KOPT-K1 (cell line): ENCODE data around the gene POU6F1.

Experiments used
- H3K27ac ChIP-seq: fragments of 200-600 bp; sonication (generic); 2 replicates; pipeline ENCODE4 v1.5.1; 2016; ENCODE audit warnings: antibody characterized with exemption, mild to moderate bottlenecking, low read depth, low read length; ENCODE audit not compliant: poor library complexity, severe bottlenecking
- H3K36me3 ChIP-seq: fragments of 200-600 bp; sonication (generic); 2 replicates; pipeline ENCODE4 v1.5.1; 2017; ENCODE audit warnings: antibody characterized with exemption, mild to moderate bottlenecking, low read length, moderate library complexity; ENCODE audit not compliant: insufficient read depth
- H3K9me3 ChIP-seq: fragments of 200-600 bp; sonication (generic); 2 replicates; pipeline ENCODE4 v1.5.1; 2017; ENCODE audit warnings: antibody characterized with exemption, low read length, mild to moderate bottlenecking; ENCODE audit not compliant: insufficient read depth, poor library complexity, severe bottlenecking

The POU6F1 gene

DNA sequence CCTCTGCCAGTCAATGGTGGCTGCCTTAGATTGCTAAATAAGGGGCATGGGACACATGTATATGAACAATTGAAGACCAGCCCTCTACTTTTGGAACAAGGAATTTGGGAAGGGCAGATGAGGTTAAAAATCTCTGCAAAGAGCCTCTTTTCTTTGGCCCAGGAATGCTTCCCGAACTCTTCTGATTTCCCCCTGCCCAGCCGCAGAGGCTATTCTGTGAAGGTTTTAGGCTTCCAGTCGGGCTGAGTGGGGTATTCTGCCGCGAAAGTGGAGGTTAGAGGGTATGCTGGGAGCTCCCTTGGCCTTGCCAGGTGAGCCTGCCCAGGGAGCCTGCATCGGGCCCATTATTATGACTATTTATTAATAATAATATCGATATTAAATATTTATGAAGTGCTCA is 1.2 kb downstream of the POU6F1 start:
- no peak overlapping the region for H3K27ac ChIP-seq
- H3K9me3 ChIP-seq = no peaks in the 10 kb centered on the region
- H3K36me3 ChIP-seq = no peaks in the 10 kb centered on the region

DNA sequence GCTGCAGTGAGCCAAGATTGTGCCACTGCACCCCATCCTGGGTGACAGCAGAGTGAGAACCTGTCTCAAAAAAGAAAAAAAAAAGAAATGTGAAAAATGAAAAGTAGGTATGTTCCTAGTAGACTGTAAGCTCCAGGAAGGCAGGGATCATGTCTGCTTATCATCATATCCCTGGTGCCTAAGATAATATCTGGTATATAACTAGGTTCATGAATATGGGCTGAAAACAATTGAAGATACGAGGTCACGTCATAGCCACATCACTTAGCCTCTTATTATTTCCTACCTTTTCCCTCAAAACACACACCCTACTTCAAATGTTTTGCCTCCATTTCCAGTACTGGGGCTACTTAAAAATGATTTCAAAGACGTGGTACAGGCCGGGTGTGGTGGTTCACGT is 3.0 kb downstream of the POU6F1 start:
- Histone ChIP-seq H3K27ac (no peak overlapping the region), H3K36me3 (no peaks in the 10 kb centered on the region), H3K9me3 (no peaks in the 10 kb centered on the region)

DNA sequence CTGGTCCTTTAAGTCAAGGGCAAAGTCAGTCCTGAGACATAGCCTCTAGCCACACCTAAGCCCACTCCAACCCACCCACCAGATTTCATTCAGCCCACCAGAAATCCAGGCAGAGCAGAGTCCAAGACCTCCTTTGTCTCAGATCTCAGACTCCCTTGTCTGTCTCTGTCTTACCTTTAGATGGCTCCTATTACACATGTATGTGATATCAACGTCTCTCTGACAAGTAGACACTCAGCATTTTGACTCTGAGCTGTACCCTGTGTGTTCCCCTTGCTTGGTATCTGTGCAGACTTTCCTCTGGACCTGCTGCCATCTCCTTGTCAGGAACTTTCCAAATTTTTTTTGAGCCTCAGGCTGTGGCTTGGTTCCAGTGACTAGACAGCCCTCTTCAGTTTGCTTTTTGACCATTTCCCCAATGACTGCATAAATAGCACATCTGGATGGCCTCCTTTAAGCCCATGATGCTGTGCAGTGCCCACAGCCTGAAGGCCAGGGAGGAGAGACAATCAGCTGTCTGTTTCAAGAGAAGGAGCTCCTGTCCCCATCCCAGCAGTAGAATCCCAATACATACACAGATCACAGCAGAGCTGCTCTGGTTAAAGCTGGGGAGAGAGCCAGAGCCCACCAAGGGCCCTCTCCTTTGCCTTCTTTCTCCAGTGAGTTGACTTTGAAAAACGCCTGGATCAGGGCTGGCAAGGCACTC is 7.0 kb downstream of the POU6F1 start:
- Histone ChIP-seq H3K27ac (no peak overlapping the region), H3K9me3 (no peaks in the 10 kb centered on the region)

DNA sequence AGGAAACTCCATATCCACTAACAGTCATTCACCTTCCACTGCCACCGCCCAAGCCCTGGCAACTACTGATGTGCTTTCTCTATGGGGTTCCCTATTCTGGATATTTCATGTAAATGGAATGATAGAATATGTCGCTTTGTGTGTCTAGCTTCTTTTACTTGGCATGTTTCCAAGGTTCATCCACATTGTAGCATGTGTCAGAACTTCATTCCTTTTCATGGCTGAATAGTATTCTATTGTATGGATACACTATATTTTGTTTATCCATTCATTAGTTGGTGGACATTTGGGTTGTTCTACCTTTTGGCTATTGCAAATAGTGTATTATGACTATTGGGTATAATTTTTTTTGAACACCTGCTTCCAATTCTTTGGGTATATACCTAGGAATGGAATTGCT is 8.6 kb downstream of the POU6F1 start:
- Histone ChIP-seq H3K36me3 (no peaks in the 10 kb centered on the region), H3K27ac (no peak overlapping the region)

More for the DNA sequence above, 7.0 kb downstream of the POU6F1 start:
- H3K36me3 ChIP-seq = no peaks in the 10 kb centered on the region

DNA sequence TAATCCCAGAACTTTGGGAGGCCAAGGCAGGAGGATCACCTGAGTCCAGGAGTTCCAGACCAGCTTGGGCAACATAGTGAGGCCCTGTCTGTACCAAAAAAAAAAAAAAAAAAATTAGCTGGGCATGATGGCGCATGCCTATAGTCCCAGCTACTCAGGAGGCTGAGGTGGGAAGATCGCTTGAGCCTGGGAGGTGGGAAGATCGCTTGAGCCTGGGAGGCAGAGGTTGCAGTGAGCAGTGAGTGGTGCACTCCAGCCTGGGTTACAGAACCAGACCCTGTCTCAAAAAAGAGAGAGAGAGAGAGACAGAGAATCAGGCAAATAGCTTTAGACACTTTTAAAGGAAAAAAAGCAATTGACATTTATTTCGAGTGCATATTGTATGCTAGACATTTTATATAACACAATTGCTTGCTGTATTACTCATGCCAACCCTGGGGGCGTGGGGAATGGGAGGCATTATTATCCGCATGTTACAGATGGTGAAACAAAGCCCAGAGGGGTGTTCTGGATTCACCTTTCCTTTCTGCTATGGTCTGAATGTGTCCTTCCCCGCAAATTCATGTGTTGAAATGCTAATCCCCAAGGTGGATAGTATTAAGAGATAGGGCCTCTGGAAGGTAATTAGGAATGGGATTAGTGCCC is 9.7 kb downstream of the POU6F1 start:
- no peaks in the 10 kb centered on the region for H3K36me3 ChIP-seq
- H3K27ac ChIP-seq = no peak overlapping the region
- no peaks in the 10 kb centered on the region for H3K9me3 ChIP-seq

More for the DNA sequence above, 8.6 kb downstream of the POU6F1 start:
- H3K9me3 ChIP-seq = no peaks in the 10 kb centered on the region

DNA sequence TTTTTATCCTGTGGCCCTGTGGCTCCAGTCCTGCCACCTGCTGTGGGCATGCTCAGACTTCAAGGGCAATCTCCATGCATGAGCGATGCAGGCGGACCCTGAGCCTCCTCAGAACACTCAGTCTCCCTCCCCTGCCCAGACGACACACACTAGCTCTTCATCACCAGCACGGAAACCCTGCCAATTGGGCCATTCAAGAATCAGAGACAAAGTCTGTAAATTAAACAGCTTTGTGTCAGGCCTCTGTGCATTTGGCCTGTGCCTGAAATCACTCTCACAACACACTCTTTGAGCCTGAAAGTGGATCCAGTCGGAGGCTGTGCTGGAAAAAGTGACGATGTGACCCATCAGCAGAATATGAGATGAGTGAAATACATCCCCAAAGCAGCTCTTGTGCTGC is 12.5 kb downstream of the POU6F1 start:
- Histone ChIP-seq H3K9me3 (no peaks in the 10 kb centered on the region), H3K36me3 (no peaks in the 10 kb centered on the region), H3K27ac (no peak overlapping the region)

DNA sequence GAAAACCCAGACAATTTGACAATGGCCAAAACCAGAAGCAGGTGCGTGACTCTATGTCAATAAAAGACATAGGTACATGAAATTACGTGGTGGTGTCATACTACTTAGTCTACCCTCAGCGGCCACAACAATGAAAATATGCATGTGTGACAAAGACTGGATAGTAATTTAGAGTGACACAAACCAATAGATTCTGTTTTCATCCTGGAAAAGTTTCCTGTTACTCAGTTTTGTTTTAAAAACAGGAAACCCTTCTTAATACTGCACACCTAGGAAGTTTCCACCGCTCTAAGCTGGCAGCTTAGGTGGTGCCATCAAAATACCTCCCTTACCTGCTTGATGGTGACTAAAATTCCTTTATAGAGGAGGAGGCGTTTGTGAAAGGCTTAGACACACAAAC is 15.1 kb downstream of the POU6F1 start:
- Histone ChIP-seq H3K36me3 (no peaks in the 10 kb centered on the region), H3K27ac (no peak overlapping the region), H3K9me3 (no peaks in the 10 kb centered on the region)

DNA sequence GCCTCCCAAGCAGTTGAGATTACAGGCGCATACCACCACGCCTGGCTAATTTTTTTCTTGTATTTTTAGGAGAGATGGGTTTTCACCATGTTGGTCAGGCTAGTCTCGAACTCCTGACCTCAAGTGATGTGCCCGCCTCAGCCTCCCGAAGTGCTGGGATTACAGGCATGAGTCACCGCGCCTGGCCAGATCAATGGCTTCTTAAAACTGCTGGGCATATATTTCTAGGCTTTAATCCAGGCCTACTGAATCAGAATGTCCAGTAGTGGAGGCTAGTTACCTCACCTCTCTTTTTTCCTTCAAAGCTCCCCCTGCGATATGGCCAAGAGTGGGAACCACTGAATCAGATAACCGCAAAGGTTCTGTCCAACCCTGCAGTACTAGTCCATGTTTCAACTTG is 17.1 kb downstream of the POU6F1 start:
- H3K27ac ChIP-seq = no peak overlapping the region
- no peaks in the 10 kb centered on the region for H3K9me3 ChIP-seq
- H3K36me3 ChIP-seq = no peaks in the 10 kb centered on the region

DNA sequence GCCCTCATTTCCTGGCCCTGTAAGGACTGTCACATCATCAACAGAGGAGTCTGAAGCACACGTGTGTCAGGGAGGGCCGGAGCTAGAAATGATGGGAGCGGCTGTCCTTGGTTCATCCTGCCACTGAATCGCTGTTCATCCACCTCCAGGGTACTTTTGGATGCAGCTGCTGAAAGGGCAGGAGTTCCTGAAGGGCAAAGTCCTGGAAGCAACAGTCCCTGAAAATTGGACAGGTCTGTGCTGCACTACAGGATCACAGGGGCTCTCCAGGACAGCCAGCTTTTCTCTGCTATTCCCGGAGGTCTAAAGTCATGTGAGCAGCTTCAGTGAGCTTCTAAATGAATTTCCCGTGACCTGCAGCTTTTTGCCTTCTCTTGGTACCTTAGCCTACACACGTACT is 17.7 kb downstream of the POU6F1 start:
- Histone ChIP-seq H3K27ac (no peak overlapping the region), H3K36me3 (no peaks in the 10 kb centered on the region), H3K9me3 (no peaks in the 10 kb centered on the region)

DNA sequence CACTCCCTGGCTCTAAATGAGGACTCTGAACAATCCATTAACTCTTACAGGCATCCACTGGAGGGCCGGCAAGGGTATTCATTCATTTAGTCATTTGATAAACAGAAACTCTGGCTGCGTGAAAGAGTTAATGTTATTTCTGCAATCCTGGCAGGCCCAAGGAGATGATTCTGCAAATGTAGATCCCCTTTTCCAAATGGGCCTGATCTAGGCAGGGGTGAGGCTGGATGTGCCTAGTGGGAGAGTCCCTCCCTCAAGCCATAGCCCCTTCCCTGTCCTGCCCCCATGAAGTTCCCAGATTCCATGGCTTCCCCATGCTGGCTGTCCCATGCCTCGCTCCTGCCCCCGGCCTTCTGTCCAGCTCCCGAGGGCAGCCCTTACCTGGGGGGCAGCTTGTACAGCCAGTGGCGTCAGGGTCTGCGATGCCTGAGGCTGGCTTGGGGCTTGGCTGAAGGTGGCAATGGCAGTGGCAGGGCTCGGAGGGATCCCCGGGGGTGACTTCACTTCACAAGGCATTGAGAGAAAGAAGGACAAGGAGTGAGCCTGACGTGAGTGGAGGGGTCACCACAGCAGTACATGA is 18.4 kb downstream of the POU6F1 start:
- H3K9me3 ChIP-seq = no peaks in the 10 kb centered on the region
- H3K27ac ChIP-seq = no peak overlapping the region
- H3K36me3 ChIP-seq = no peaks in the 10 kb centered on the region

DNA sequence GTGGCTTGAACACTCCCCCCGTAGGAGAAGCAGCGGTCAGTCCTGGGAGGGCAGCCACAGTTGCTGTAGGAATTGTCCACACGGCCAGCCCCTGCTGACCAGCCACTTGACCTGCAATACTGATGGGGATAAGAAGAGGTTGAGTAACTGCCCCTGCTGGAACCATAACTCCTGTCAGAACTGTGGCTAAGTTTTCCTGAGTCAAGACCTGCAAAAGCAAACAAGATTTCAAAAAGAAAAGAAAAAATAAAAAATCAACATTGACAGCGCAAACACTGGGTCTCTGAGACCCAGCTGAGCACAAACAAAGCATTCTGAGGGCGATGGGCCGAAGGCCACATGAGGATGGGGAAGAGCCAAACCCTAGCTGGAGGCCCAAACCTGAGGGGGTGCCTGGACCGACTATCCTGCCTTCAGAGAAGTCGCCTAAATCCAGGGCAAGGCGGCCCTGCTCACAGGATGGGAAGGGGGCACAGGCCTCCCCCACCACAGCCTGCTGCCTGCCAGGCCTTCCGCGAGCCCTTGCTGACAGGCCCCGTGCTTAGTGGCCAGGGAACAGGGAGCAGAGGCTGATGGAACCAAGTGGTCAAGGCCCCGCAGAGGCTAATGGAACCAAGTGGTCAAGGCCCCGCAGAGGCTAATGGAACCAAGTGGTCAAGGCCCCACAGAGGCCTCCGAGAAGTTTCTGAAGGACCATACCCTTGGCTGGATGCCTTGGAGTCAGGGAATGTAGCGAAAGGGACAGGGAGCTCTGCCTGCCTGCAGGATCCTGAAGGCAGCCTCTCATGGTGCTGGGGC is 19.1 kb downstream of the POU6F1 start:
- Histone ChIP-seq H3K9me3 (no peaks in the 10 kb centered on the region), H3K36me3 (no peaks in the 10 kb centered on the region), H3K27ac (no peak overlapping the region)

DNA sequence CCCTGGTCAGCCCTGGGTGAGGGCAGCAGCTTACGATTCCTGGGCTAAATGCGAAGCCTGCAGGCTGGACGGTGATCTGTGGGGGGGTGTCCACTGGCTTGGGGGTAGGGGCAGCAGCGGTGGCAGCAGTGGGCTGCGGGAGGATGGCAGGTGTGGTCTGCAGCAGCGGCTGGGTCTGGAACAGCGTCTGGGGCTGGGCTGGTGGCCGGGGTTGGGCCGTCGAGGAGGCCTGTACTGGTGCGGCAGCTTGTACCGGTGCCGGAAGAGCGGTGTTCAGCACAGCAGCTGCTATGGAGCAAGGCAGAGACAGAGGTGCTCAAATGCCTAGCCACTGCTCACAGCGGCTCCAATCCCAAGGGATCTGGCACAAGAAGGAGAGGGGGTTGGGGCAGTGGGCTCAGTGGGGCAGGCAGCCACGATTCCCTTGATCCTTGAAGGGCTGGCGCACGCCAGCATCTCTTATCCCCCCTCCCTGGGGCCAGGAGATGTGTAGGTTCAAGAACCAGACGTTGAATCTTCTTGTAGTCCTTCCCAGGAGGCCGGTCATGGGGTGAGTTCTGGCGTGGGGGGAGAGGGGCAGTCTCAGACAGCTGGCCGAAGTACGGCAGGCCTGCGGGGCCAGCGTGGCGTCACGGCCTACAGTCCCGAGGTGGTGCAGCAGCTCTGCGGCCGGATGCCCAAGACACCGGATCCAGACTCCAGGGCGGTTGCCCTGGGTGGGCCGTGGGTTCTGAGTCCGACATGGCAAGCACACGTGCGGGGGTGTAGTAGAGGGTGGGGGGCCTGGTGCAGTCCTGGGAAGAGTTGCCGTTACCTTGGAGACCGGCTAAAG is 19.9 kb downstream of the POU6F1 start:
- no peaks in the 10 kb centered on the region for H3K36me3 ChIP-seq
- no peak overlapping the region for H3K27ac ChIP-seq
- H3K9me3 ChIP-seq = no peaks in the 10 kb centered on the region

DNA sequence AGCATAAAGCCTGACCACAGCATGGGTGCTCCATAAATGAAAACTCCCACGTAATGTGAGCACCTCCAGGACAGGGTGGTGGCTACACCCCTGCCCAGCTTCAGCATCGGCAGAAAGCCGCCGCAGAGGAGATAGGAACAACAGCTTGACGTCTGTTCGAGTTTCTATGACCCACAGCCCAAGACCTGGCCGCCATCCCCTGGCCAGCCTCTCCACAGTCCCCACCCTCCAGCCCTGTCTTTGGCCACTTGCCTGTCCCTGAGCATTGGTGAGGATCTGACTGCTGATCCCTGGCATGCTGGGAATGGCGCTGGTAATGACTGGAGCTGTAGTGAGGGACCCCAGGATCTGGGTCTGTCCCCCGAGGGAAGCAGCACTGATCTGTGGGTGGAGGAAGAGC is 21.3 kb downstream of the POU6F1 start:
- H3K36me3 ChIP-seq = no peaks in the 10 kb centered on the region
- no peak overlapping the region for H3K27ac ChIP-seq
- H3K9me3 ChIP-seq = no peaks in the 10 kb centered on the region

DNA sequence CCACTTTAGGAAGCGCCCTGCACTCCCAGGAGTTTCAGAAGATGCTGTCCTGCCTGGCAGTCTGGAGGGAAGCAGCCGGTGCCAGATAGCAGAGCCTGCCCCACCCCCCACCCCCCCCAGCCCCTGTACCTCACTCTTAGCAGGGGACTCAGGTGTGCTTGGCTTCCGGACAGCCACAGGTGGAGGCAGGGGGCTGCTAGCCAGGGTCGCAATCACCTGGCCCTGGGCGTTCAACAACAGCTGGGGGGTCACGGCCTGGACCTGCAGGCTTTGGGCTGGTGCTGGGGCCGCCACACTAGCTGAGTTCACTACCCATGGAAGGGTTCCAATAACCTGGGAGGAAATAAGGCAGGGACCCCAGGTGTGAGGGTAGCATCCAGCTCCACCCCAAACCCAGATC is 22.0 kb downstream of the POU6F1 start:
- Histone ChIP-seq H3K9me3 (no peaks in the 10 kb centered on the region), H3K27ac (no peak overlapping the region), H3K36me3 (no peaks in the 10 kb centered on the region)
